Effector memory CD8-positive, alpha-beta T cell (primary cell): ENCODE results near the gene LCN9.

Source experiments
- ATAC-seq: fragments of 150-1000 bp; cut with Tn5 transposase; replicated peaks from 2 replicates; pipeline ENCODE4 v1.10.0; 2021; ENCODE audit warnings: mild to moderate bottlenecking, moderate library complexity
- DNase-seq, 3 experiments: peaks; one replicate each; pipeline ENCODE4 v3.0.0; 2021
- H3K27ac Mint-ChIP-seq, 2 donors: one replicate each; pipeline ENCODE4 v1.8.0; 2022; ENCODE audit warnings: mild to moderate bottlenecking in 2 of 2, mixed read lengths in 2 of 2, moderate library complexity in 2 of 2
- H3K27me3 Mint-ChIP-seq, 2 donors: one replicate each; pipeline ENCODE4 v1.8.0; 2022; ENCODE audit warnings: mixed read lengths in 2 of 2
- H3K36me3 Mint-ChIP-seq: one replicate; pipeline ENCODE4 v1.8.0; 2022; ENCODE audit warnings: mild to moderate bottlenecking, moderate library complexity, mixed read lengths; ENCODE audit not compliant: insufficient read depth
- H3K4me1 Mint-ChIP-seq, 2 donors: one replicate each; pipeline ENCODE4 v1.8.0; 2022; ENCODE audit warnings: low read depth in 2 of 2, mixed read lengths in 2 of 2
- H3K4me3 Mint-ChIP-seq, 2 donors: one replicate each; pipeline ENCODE4 v1.8.0; 2022; ENCODE audit warnings: mild to moderate bottlenecking in 2 of 2, mixed read lengths in 2 of 2, moderate library complexity in 2 of 2
- H3K9me3 Mint-ChIP-seq, 2 donors: one replicate each; pipeline ENCODE4 v1.8.0; 2022; ENCODE audit warnings: mixed read lengths in 2 of 2

LCN9 gene

DNA sequence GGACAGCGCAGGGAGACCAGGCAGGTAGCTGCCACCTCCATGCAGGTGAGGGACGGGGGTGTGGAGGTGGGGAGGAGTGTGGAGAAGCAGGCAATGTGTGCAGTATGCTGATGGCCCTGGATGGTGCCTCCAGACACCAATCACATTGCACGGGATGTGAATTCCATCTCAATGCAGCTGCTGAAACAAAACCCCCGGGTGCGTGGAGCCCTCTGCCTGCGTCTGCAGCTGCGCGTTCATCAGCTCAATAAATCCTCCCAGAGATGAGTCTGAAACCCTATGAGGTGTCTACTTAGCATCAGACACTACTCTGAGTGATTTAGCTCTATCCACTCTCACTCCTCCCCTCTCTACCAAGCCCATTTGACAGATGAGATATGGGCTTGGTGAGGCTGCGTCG, 25.9 kb downstream of the LCN9 start:
- Mint-ChIP-seq H3K27me3 (peaks cover 8 to 48% of the 10 kb centered on the region in 2 donors), H3K4me1 (no peaks in the 10 kb centered on the region), H3K27ac (no peak overlapping the region), H3K36me3 (no peaks in the 10 kb centered on the region), H3K9me3 (no peaks in the 10 kb centered on the region), H3K4me3 (no peak overlapping the region)
- DNase-seq, result no peak
- ATAC-seq, result no peak

GRCh38 chr9:135690836-135691570, 27.9 kb downstream of the LCN9 start:
- no peaks in the 10 kb centered on the region for H3K36me3 Mint-ChIP-seq
- H3K27ac Mint-ChIP-seq, result no peak overlapping the region
- DNase-seq (no peak), ATAC-seq (no peak)
- H3K4me3 Mint-ChIP-seq, result no peak overlapping the region
- H3K27me3 Mint-ChIP-seq, result peaks cover 12 to 39% of the 10 kb centered on the region in 2 donors
- H3K4me1 Mint-ChIP-seq, result no peaks in the 10 kb centered on the region
- H3K9me3 Mint-ChIP-seq, result no peaks in the 10 kb centered on the region

- DNase-seq, result no peak
- H3K27me3 Mint-ChIP-seq, result peaks cover 12 to 29% of the 10 kb centered on the region in 2 donors
- H3K4me3 Mint-ChIP-seq, result no peak overlapping the region
- H3K27ac Mint-ChIP-seq, result no peak overlapping the region
- no peaks in the 10 kb centered on the region for H3K9me3 Mint-ChIP-seq
- H3K36me3 Mint-ChIP-seq, result no peaks in the 10 kb centered on the region
- H3K4me1 Mint-ChIP-seq, result no peaks in the 10 kb centered on the region
- no peak for ATAC-seq
These were observed 29.3 kb downstream of the LCN9 start for GRCh38 chr9:135692410-135692809.

DNA sequence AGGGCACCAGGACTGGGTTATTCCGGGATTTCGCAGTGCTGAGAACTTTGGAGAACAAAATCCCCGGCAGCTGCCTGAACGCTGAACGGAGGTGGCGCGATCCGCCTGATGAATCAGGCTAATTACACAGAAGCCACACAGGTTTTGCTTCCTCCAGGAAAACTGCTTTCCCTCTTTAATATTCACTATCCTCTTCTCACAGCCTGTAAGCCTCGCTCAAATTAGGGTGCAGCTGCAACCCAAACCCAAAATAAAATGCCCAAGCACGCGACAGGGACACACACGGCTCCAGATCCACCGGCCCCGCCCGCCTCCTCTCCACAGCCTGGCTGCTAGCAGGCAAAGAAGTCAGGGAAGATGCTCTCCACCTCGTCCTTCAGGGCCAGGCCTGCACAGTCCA, 30.2 kb downstream of the LCN9 start:
- Mint-ChIP-seq H3K4me3 (no peak overlapping the region), H3K9me3 (no peaks in the 10 kb centered on the region), H3K27me3 (peaks cover 12 to 29% of the 10 kb centered on the region in 2 donors), H3K36me3 (no peaks in the 10 kb centered on the region), H3K4me1 (no peaks in the 10 kb centered on the region), H3K27ac (no peak overlapping the region)
- no peak for DNase-seq
- no peak for ATAC-seq

DNA sequence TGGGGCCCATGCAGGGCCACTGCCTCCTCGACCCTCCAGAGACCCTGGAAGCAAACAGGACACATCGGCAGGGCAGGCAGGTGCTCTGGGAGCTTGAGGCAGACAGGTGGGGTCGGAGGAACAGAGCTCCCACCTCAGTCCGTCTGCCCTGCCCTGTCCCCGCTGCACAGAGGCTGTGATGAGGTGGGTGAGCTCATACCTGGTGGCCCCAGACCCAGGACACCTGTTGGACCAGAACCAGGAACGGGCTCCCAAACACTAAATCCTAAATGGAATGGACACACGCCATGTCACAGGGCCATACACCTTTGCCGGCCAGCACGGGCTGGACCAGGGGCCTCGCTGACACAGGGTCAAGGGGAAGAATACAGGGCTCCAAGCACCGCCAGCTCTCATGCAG, 30.7 kb downstream of the LCN9 start:
- no peaks in the 10 kb centered on the region for H3K4me1 Mint-ChIP-seq
- H3K4me3 Mint-ChIP-seq, result no peak overlapping the region
- H3K36me3 Mint-ChIP-seq, result no peaks in the 10 kb centered on the region
- DNase-seq (no peak), ATAC-seq (no peak)
- H3K9me3 Mint-ChIP-seq, result no peaks in the 10 kb centered on the region
- peaks cover 12 to 29% of the 10 kb centered on the region in 2 donors for H3K27me3 Mint-ChIP-seq
- no peak overlapping the region for H3K27ac Mint-ChIP-seq

GRCh38 chr9:135694414-135694813, 31.3 kb downstream of the LCN9 start:
- no peak overlapping the region for H3K27ac Mint-ChIP-seq
- H3K9me3 Mint-ChIP-seq, result no peaks in the 10 kb centered on the region
- no peak overlapping the region for H3K4me3 Mint-ChIP-seq
- no peaks in the 10 kb centered on the region for H3K4me1 Mint-ChIP-seq
- H3K36me3 Mint-ChIP-seq, result no peaks in the 10 kb centered on the region
- peaks cover 12 to 29% of the 10 kb centered on the region in 2 donors for H3K27me3 Mint-ChIP-seq
- ATAC-seq (no peak), DNase-seq (no peak)

DNA sequence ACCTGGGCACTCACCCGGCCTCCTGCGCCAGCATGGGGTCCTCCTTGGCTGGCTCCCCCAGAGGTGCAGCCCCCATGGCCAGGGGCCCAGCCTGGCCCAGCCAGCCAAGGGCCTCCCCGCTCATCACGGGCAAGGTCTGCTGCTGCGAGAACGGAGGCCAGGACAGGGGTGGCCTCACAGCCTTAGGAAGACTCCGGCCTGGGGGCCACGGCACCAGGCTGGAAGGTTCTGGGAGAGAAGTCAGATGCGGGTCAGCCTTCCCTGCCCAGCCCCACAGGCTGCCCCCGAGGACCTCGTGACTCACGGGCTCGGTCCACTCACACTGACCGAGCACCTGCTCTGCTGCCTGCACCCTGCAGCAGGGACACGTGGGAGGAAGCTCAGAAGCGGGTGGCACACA, 31.9 kb downstream of the LCN9 start:
- Mint-ChIP-seq H3K36me3 (no peaks in the 10 kb centered on the region), H3K9me3 (no peaks in the 10 kb centered on the region), H3K27ac (no peak overlapping the region), H3K27me3 (peaks cover 12 to 29% of the 10 kb centered on the region in 2 donors), H3K4me1 (no peaks in the 10 kb centered on the region), H3K4me3 (no peak overlapping the region)
- DNase-seq, result no peak
- no peak for ATAC-seq

DNA sequence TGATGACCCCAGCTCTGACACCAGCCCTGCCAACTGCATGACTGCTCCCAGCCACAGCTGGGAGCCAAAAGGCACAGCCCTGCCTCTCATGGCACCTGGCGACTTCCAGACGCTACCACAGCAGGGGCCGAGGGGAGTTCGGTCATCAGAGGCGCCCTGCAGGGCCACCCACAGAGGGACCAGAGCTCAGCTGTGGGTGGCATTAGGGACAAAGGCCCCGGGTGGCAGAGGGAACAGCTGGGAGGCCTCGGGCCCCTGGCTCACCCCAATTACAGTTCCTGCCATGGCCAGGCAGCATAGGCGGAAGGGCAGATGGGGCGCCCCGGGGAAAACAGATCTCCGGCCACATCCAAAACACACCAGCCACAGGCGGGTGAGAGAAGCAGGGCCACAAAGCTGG, 32.5 kb downstream of the LCN9 start:
- ATAC-seq, result no peak
- H3K4me3 Mint-ChIP-seq, result no peak overlapping the region
- no peaks in the 10 kb centered on the region for H3K36me3 Mint-ChIP-seq

DNA sequence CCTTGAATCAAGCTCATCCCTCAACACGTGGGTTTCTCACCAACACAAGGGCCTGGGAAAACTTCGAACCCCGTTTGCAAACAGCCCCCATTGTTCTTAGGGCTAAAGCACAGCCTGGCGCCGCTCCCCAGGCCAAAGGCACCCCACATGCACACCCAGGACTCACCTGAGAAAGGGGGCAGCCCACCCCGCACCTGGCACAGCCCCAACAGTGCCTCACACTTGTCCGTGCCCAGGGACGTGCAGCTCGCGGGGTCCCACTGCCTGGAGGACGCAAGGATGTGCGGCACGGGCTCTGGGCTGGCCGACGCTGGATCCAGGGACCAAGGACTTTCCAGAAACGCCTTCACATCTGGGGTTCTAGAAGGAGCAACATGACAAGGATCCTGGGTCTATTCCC, 33.3 kb downstream of the LCN9 start:
- H3K27ac Mint-ChIP-seq, result no peak overlapping the region

More for the DNA sequence above, 32.5 kb downstream of the LCN9 start:
- Mint-ChIP-seq H3K27me3 (peaks cover 12 to 29% of the 10 kb centered on the region in 2 donors), H3K27ac (no peak overlapping the region), H3K4me1 (no peaks in the 10 kb centered on the region), H3K9me3 (no peaks in the 10 kb centered on the region)
- DNase-seq, result no peak

GRCh38 chr9:135697226-135697625, 34.1 kb downstream of the LCN9 start:
- no peak overlapping the region for H3K4me3 Mint-ChIP-seq
- DNase-seq, result no peak
- ATAC-seq, result no peak
- no peaks in the 10 kb centered on the region for H3K4me1 Mint-ChIP-seq
- peaks cover 12 to 20% of the 10 kb centered on the region in 2 donors for H3K27me3 Mint-ChIP-seq
- H3K36me3 Mint-ChIP-seq, result no peaks in the 10 kb centered on the region
- H3K27ac Mint-ChIP-seq, result peak overlapping the region in 1 of 2 donors; percentile 38
- no peaks in the 10 kb centered on the region for H3K9me3 Mint-ChIP-seq

More for the DNA sequence above, 33.3 kb downstream of the LCN9 start:
- DNase-seq, result no peak
- Mint-ChIP-seq H3K9me3 (no peaks in the 10 kb centered on the region), H3K27me3 (peaks cover 12 to 28% of the 10 kb centered on the region in 2 donors), H3K4me3 (no peak overlapping the region), H3K36me3 (no peaks in the 10 kb centered on the region), H3K4me1 (no peaks in the 10 kb centered on the region)
- ATAC-seq, result no peak

DNA sequence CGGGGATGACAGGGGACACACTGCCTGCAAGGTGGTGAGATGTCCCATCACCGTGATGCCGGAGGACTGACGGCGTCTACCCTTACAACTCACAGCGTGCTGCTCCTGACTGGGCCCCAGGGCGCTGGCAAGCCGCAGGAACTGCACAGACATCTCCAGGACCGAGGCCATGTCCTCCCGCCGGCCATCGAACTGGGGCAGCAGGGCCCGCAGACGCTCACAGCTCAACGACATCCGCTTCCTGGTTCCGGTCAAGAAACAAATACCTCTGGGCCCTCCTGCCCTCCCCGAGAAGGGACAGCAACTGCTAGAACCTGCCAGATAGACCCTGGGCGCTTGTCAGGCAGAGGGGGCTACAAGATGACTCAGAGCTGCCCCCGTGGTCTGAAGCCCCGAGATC, 35.1 kb downstream of the LCN9 start:
- Mint-ChIP-seq H3K4me3 (no peak overlapping the region), H3K27me3 (peaks cover 11 to 18% of the 10 kb centered on the region in 2 donors), H3K36me3 (no peaks in the 10 kb centered on the region), H3K9me3 (no peaks in the 10 kb centered on the region), H3K4me1 (no peaks in the 10 kb centered on the region), H3K27ac (no peak overlapping the region)
- DNase-seq (no peak), ATAC-seq (no peak)

- DNase-seq (no peak), ATAC-seq (no peak)
- Mint-ChIP-seq H3K27ac (no peak overlapping the region), H3K27me3 (peaks cover 6 to 18% of the 10 kb centered on the region in 2 donors), H3K36me3 (no peaks in the 10 kb centered on the region), H3K9me3 (no peaks in the 10 kb centered on the region), H3K4me1 (no peaks in the 10 kb centered on the region), H3K4me3 (no peak overlapping the region)
These were observed 35.7 kb downstream of the LCN9 start for GRCh38 chr9:135698767-135699166.

DNA sequence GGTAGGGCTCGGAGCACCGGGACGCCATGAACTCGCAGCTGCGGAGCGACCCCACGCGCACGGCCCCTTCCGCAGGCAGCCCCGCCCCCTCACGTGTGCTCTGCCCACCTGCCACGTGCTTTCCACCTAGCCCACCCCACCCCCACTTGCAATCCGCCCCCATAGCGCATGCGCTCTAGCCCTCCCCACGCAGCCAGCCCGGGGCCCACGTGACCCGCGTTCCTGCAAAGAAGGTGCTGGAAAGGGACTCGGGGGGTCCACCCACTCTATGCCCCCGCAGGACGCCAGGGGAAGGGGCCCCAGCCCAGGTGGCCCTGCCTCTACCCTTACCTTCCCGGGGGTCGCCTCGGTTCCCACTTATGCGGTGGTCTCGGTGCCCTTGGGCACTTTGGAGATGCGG, 36.3 kb downstream of the LCN9 start, which contains the start of gene SOHLH1:
Gene SOHLH1 (minus strand): TSS at position 42 of the 400 bp plus-strand sequence. CDS start 14 bp downstream, at position 28.
- Mint-ChIP-seq H3K4me1 (no peaks in the 10 kb centered on the region), H3K36me3 (no peaks in the 10 kb centered on the region), H3K27ac (no peak within 1 kb of the TSS), H3K27me3 (peaks cover under 1 to 18% of the 10 kb centered on the region in 2 donors), H3K9me3 (no peaks in the 10 kb centered on the region), H3K4me3 (no peak within 1 kb of the TSS)
- DNase-seq, result no peak
- ATAC-seq, result no peak

DNA sequence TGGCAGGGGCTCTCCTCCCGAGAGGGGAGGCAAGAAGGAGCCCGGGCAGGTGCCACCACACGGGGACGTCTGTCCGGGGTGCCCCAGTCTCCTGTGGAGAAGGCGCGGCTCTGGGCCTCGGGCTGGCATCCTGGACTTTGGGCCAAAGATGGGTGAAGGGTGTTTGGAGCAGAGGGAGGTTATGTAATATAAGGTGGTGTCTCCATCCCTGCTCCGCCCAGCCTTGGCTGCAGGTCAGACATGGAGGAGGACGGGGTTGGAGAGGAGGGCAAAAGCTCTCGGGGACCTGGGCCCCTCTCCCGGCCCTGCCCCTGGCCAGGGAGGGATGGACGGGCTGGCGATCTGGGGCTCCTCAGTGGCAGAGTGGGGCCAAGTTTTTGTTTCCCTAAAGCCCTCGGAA, 37.4 kb downstream of the LCN9 start:
- Mint-ChIP-seq H3K36me3 (no peaks in the 10 kb centered on the region), H3K4me3 (no peak overlapping the region), H3K27ac (no peak overlapping the region), H3K4me1 (no peaks in the 10 kb centered on the region), H3K9me3 (no peaks in the 10 kb centered on the region), H3K27me3 (peaks cover 6 to 28% of the 10 kb centered on the region in 2 donors)
- ATAC-seq (no peak), DNase-seq (no peak)
